ENCODE data around the gene SLC29A4.

The SLC29A4 gene

DNA sequence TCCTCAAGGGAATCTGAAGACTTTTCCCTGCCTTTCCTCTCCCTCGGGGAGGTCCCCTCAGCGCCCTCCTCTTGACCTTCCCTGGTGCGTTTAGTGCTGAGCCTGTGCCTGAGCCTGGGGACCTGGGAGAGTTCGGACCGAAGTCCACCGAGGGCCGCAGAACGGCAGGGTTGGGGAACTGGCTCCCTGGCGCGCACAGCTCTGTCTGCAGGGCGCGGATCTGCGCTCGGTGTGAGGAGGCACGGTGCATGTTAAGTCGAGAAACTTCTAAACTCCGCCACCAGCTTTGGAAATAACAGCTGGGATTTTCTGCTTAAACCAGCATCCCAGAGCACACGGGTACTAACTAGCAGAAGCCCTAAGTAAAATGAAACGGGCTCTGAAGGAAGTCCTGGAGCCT, 44.2 kb upstream of the SLC29A4 start:
- no peak for TF ChIP-seq TCF12 (IDR thresholded peaks at IDR 0.05; ENCODE audit: low read depth)
- TF ChIP-seq TEAD4 (IDR thresholded peaks at IDR 0.05), result no peak

DNA sequence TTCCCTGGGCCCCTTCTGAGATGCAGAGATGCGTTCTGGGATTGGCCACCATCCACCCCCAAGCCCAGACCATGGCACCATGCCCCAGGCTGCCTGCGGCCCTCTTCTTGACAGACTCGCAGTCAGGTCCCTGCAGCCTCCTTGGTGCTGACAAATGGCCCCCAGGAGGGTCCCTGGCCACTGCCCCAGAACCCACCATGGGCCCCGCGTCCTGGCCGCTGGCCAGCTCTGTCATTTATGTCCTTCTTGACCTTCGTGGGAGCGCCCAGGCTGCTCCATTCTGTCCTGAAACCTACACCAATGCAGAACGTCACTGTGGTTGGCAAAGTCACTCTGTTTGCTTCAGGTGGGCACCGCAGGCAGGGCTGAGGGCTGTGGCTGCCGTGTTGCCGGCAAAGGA, 39.5 kb upstream of the SLC29A4 start:
- TF ChIP-seq, protein P1, sequence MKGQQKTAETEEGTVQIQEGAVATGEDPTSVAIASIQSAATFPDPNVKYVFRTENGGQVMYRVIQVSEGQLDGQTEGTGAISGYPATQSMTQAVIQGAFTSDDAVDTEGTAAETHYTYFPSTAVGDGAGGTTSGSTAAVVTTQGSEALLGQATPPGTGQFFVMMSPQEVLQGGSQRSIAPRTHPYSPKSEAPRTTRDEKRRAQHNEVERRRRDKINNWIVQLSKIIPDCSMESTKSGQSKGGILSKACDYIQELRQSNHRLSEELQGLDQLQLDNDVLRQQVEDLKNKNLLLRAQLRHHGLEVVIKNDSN (IDR thresholded peaks at IDR 0.05), result no peak
- no peak for TF ChIP-seq ZBTB7A (IDR thresholded peaks at IDR 0.05; ENCODE audit: low read depth)
- no peak for TF ChIP-seq TAF1 (IDR thresholded peaks at IDR 0.05; ENCODE audit: low read depth)
- no peak for TF ChIP-seq EP300 (IDR thresholded peaks at IDR 0.05; ENCODE audit: borderline replicate concordance)
- no peak for TF ChIP-seq NFIC (IDR thresholded peaks at IDR 0.05)
- TF ChIP-seq TEAD4 (IDR thresholded peaks at IDR 0.05), result no peak
- TF ChIP-seq, protein P2, sequence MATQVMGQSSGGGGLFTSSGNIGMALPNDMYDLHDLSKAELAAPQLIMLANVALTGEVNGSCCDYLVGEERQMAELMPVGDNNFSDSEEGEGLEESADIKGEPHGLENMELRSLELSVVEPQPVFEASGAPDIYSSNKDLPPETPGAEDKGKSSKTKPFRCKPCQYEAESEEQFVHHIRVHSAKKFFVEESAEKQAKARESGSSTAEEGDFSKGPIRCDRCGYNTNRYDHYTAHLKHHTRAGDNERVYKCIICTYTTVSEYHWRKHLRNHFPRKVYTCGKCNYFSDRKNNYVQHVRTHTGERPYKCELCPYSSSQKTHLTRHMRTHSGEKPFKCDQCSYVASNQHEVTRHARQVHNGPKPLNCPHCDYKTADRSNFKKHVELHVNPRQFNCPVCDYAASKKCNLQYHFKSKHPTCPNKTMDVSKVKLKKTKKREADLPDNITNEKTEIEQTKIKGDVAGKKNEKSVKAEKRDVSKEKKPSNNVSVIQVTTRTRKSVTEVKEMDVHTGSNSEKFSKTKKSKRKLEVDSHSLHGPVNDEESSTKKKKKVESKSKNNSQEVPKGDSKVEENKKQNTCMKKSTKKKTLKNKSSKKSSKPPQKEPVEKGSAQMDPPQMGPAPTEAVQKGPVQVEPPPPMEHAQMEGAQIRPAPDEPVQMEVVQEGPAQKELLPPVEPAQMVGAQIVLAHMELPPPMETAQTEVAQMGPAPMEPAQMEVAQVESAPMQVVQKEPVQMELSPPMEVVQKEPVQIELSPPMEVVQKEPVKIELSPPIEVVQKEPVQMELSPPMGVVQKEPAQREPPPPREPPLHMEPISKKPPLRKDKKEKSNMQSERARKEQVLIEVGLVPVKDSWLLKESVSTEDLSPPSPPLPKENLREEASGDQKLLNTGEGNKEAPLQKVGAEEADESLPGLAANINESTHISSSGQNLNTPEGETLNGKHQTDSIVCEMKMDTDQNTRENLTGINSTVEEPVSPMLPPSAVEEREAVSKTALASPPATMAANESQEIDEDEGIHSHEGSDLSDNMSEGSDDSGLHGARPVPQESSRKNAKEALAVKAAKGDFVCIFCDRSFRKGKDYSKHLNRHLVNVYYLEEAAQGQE (IDR thresholded peaks at IDR 0.05; ENCODE audit: low read depth), result no peak
- TF ChIP-seq CREB1 (IDR thresholded peaks at IDR 0.05; ENCODE audit: low read depth), result no peak
- no peak for TF ChIP-seq RAD21 (IDR thresholded peaks at IDR 0.05; ENCODE audit: low read depth)
- TF ChIP-seq, protein P3, sequence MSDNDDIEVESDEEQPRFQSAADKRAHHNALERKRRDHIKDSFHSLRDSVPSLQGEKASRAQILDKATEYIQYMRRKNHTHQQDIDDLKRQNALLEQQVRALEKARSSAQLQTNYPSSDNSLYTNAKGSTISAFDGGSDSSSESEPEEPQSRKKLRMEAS (IDR thresholded peaks at IDR 0.05), result no peak
- no peak for TF ChIP-seq EGR1 (IDR thresholded peaks at IDR 0.05)
- no peak for TF ChIP-seq TCF12 (IDR thresholded peaks at IDR 0.05; ENCODE audit: low read depth)
- TF ChIP-seq FOXM1 (IDR thresholded peaks at IDR 0.05; ENCODE audit: borderline replicate concordance, low read depth), result no peak
- TF ChIP-seq CEBPB (IDR thresholded peaks at IDR 0.05), result no peak
- no peak for TF ChIP-seq YY1 (IDR thresholded peaks at IDR 0.05; ENCODE audit: low read depth)

DNA sequence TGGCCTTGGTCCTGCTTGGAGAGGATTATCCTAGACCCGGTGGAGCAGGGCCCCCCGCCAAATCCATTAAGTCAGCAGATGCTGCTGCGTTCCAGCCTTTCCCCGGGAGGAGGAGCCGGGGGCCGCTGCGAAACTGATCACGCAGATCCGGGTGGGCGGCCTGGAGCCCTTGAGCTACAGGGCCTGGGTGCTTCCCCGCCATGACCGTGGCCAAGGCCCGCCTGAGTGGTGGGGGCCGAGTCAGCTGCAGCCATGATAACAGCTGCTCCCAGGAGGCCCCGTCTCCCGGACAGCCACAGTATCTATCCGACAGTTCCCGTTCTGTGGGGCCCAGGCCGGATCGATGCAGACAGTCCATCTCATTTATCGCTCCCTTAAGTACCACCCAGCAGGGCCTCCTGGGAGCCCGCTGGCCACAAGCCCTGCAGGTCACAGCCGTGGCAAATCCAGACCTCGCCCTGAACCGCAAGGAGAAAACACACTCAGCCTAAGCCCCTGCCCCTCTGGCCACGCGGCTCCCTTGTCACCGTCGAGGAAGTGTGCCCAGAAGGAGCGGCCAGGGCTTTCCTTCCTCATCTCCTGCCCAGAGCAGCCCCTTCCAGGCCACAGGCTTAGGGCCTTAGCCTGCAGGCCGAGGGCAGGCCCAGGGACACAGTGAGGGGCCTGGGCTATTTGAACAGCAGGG, 34.4 kb upstream of the SLC29A4 start:
- TF ChIP-seq FOXM1 (IDR thresholded peaks at IDR 0.05; ENCODE audit: borderline replicate concordance, low read depth) (no peak), TEAD4 (IDR thresholded peaks at IDR 0.05) (no peak)
- TF ChIP-seq, protein P3 (IDR thresholded peaks at IDR 0.05), result no peak

DNA sequence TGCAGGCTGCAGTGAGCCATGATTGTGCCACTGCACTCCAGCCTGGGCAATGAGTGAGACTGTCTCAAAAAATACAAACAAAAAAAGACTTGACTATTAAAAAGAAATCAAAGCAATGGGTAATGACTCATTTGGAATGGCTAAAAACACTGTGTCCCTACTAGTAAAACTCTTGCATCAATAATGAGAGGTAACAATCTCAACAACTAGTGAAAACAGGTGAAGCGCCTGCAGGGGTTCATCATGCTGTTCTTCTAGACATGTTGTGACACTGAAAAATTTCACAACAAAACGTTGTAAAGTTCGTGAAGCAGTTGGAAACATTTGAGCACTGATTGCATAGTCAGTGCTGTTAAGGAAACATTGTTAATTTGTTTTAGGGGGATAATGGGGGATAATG, 26.9 kb upstream of the SLC29A4 start:
- TF ChIP-seq TEAD4 (IDR thresholded peaks at IDR 0.05) (no peak), NFIC (IDR thresholded peaks at IDR 0.05) (no peak), EGR1 (IDR thresholded peaks at IDR 0.05) (no peak), EP300 (IDR thresholded peaks at IDR 0.05; ENCODE audit: borderline replicate concordance) (no peak), RAD21 (IDR thresholded peaks at IDR 0.05; ENCODE audit: low read depth) (no peak), ZBTB7A (IDR thresholded peaks at IDR 0.05; ENCODE audit: low read depth) (no peak)
- TF ChIP-seq, protein P1 (IDR thresholded peaks at IDR 0.05), result no peak
- TF ChIP-seq, protein P3 (IDR thresholded peaks at IDR 0.05), result no peak

DNA sequence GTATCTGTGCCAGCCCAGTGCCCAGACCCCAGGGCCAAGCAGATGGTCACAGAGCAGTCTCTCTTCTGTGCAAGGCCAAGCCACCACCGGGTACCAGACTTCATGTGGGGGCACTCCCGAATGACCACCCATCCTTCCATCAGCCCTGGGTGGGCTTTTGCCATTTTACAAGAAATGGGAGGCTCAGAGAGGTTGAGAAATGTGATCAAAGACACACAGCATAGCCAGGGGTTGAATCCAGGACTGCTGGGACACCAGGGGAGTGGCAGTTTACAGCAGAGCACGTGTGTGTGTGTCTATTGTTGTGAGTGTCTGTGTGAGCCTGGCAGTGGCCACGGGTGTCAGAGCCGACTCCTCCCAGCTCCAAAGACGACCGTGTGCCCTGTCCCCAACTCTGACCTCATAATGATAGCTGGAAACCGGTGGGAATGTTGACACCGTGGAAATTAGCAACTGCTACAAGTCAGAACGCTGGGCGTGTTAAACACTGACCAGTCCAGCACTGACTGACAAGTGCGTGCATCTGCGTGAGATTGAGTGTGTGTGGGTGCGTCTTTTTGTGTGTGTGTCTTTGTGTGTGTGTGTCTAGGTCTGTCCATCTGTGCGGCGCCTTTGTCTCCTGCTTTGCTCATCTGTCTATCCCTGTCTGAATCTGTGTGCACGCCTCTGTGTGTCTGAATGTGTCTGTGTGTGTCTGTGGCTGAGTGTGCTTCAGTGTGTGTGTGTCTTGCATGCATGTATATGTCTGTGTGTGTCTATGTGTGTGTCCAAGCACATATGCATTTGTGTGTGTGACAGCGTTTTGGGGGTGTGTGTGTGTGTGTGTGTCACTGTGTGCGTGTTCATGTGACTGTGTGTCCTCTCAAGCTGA, 17.2 kb upstream of the SLC29A4 start:
- TF ChIP-seq NFIC (IDR thresholded peaks at IDR 0.05) (no peak), YY1 (IDR thresholded peaks at IDR 0.05; ENCODE audit: low read depth) (no peak)

DNA sequence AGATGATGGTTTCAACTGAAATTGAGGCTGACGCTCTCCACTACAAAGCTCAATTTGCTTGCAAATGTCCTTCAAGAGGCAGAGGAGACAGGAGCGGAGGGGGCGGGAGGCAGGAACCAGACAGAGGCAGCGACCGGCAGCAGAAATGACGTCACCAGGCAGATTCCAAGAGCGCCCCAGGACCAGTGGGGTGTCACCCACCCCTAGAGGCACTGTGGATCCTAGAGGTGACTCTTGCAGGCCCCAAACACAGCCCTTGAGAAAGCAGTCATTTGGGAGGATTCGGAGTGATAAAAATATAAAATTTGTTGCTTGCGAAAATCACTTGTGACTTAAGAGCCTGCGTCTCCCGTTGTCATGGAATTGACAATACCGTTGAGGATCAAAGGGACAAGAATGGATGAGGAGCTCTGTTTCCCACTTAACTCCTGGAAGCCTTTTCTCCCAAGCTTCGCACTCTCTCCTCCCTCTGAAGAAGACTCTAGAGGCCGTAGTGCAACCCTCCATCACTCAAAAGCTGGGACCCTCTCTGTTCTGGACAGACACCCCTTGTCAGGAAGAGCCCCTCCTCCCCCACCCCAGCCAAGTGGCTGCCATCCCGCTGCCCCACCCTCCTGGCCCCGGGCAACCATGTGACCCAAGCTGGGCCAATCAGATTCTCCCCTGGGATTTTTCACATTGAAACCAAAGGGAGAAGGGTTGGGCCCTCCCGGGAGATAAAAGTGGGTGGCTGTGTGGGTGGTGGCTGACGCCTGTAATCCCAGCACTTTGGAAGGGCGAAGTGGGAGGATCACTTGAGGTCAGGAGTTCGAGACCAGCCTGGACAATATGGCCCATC, 16.3 kb upstream of the SLC29A4 start:
- TF ChIP-seq, protein P1 (IDR thresholded peaks at IDR 0.05), result peak; percentile 43; the same call in 1 of the 2 replicates
- TF ChIP-seq, protein P2 (IDR thresholded peaks at IDR 0.05; ENCODE audit: low read depth), result no peak

Measured in Ishikawa (cell line).